ENCODE results near the gene DCTN3. TPM values are rescaled to one million over a fixed set of nuclear protein-coding genes. Genes with fewer than 3 reads are reported as not detected.

Gene DCTN3
- total and polyA plus RNA-seq, 2 experiments from 2014 or later: 12.9 to 17.9 TPM

DNA sequence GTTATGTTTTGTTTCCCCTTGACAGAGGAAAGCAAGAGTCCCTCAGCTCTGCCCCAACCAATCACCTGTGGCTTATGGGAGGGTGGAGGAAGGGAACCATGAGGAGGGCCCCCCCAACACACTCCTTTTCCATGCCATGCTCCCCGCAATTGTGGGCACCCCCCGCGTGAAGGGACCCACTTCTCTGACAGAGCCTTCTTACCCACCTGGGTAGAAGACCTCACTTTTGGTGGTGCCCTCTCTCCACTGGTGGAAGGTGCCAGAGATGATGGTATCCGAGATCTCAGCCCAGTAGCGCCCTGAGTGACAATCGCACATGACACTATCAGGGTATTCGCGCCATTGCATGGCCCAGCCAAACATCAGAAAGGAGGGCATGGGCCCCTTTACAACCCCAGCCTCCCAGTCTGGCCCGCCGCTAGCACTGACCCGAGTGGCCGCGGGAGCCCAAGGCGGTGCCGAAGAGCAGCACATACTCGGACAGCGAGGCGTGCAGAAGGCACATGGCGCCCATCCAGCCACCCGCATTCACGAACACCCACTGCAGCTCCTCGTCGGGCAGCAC lies 16.6 kb upstream of the DCTN3 start (continued):
- TF ChIP-seq, protein P1, sequence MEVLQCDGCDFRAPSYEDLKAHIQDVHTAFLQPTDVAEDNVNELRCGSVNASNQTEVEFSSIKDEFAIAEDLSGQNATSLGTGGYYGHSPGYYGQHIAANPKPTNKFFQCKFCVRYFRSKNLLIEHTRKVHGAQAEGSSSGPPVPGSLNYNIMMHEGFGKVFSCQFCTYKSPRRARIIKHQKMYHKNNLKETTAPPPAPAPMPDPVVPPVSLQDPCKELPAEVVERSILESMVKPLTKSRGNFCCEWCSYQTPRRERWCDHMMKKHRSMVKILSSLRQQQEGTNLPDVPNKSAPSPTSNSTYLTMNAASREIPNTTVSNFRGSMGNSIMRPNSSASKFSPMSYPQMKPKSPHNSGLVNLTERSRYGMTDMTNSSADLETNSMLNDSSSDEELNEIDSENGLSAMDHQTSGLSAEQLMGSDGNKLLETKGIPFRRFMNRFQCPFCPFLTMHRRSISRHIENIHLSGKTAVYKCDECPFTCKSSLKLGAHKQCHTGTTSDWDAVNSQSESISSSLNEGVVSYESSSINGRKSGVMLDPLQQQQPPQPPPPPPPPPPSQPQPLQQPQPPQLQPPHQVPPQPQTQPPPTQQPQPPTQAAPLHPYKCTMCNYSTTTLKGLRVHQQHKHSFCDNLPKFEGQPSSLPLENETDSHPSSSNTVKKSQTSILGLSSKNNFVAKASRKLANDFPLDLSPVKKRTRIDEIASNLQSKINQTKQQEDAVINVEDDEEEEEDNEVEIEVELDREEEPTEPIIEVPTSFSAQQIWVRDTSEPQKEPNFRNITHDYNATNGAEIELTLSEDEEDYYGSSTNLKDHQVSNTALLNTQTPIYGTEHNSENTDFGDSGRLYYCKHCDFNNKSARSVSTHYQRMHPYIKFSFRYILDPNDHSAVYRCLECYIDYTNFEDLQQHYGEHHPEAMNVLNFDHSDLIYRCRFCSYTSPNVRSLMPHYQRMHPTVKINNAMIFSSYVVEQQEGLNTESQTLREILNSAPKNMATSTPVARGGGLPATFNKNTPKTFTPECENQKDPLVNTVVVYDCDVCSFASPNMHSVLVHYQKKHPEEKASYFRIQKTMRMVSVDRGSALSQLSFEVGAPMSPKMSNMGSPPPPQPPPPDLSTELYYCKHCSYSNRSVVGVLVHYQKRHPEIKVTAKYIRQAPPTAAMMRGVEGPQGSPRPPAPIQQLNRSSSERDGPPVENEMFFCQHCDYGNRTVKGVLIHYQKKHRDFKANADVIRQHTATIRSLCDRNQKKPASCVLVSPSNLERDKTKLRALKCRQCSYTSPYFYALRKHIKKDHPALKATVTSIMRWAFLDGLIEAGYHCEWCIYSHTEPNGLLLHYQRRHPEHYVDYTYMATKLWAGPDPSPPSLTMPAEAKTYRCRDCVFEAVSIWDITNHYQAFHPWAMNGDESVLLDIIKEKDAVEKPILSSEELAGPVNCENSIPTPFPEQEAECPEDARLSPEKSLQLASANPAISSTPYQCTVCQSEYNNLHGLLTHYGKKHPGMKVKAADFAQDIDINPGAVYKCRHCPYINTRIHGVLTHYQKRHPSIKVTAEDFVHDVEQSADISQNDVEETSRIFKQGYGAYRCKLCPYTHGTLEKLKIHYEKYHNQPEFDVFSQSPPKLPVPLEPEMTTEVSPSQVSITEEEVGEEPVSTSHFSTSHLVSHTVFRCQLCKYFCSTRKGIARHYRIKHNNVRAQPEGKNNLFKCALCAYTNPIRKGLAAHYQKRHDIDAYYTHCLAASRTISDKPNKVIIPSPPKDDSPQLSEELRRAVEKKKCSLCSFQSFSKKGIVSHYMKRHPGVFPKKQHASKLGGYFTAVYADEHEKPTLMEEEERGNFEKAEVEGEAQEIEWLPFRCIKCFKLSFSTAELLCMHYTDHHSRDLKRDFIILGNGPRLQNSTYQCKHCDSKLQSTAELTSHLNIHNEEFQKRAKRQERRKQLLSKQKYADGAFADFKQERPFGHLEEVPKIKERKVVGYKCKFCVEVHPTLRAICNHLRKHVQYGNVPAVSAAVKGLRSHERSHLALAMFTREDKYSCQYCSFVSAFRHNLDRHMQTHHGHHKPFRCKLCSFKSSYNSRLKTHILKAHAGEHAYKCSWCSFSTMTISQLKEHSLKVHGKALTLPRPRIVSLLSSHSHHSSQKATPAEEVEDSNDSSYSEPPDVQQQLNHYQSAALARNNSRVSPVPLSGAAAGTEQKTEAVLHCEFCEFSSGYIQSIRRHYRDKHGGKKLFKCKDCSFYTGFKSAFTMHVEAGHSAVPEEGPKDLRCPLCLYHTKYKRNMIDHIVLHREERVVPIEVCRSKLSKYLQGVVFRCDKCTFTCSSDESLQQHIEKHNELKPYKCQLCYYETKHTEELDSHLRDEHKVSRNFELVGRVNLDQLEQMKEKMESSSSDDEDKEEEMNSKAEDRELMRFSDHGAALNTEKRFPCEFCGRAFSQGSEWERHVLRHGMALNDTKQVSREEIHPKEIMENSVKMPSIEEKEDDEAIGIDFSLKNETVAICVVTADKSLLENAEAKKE (CRISPR knock-in tag; IDR thresholded peaks at IDR 0.05): no peak
- TF ChIP-seq POLR2AphosphoS5 (IDR thresholded peaks at IDR 0.05; ENCODE audit: low read depth): no peak
- TF ChIP-seq STAT1 (IDR thresholded peaks at IDR 0.05; ENCODE audit: unreplicated experiment): no peak
- no peak for TF ChIP-seq CREB1 (CRISPR knock-in tag; IDR thresholded peaks at IDR 0.05; ENCODE audit: low read depth)
- TF ChIP-seq REST (IDR thresholded peaks at IDR 0.05; ENCODE audit: unreplicated experiment): no peak
- TF ChIP-seq EZH2phosphoT487 (IDR thresholded peaks at IDR 0.05; ENCODE audit: unreplicated experiment): no peak

All from GM23338 (cell line).